HG03135 (cell line): ENCODE results near the gene STK10.
A peak's percentile ranks its signal among the peaks of the same experiment; 100 is the strongest.

Experiments
- ATAC-seq: cut with Tn5 transposase; IDR thresholded peaks from one replicate; pipeline ENCODE4 v1.9.1; 2021; ENCODE audit warnings: mild to moderate bottlenecking, moderate library complexity; ENCODE audit not compliant: unreplicated experiment

Gene STK10

DNA sequence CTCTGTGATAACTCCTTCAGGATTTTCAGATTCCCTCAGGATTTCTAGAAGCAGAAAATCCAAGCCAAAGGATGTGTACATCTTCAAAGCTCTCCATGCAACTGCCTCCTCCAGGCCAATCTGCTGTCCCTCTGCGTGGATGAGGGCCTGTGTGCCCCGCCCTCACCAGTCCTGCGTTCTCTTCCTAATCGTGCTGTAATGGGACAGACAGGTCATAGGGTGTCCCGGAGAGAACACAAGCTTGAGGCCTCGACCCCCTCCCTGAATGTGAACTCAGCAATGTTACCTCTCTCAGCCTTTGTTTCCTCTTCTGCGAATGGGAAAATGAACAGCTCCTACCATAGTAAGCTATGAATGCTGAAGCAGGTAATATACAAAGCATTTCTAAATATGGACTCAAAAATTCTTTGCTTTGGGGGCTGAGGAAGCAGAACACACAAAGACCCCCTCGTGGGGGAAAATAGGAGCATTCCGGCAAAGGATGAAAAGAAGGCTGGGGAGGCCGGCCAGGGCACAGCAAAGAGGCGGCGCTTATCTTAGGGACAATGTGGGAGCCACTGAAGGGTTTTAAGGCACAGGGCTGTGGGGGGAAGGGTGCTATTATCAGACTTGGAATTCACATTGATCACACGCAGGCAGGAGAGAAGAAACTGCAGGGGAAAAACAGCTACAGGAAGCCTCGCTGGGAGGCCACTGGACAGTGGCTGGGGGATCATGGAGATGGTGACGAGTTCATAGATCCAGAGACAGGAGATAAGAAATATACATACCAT lies 124.4 kb downstream of the STK10 start:
- ATAC-seq: no peak

DNA sequence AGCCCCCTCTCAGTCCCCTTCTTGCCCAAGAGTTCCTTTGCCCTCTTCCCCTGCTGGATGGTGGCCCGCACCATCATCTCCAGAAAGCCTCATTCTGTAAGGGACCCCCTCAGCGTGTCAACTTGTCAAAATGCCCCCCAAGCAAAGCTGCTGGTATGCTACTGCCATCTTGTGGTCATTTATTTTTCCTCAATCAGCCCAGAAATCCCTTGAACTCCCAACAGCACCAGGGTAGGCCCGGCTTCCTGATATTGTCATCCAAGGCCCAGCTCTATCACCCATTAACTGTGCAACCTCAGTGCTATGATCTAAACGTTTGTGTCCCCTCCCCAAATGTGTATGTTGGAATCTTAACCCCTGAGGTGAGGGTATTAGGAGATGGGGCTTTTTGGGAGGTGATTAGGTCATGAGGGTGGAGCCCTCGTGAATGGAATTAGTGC lies 128.3 kb downstream of the STK10 start:
- no peak for ATAC-seq

DNA sequence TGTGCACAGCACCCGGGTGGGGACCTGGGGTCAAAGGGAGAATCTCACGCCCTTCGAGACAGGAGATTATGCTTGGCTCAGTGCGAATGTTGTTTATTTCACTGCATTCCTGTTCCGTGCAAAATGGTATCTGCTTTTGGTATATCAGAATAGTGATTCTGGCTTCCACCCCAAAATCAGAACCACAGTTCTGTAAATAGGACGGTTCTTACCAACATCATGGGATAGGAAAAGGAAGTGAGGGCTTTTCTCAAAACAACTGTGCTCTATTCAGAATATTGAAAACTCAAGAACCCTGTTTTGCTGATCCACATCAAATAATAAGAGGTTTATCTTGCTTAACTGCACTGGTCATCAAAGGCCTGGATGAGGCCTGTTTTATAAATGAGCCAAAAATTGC lies 129.9 kb downstream of the STK10 start:
- ATAC-seq: no peak

DNA sequence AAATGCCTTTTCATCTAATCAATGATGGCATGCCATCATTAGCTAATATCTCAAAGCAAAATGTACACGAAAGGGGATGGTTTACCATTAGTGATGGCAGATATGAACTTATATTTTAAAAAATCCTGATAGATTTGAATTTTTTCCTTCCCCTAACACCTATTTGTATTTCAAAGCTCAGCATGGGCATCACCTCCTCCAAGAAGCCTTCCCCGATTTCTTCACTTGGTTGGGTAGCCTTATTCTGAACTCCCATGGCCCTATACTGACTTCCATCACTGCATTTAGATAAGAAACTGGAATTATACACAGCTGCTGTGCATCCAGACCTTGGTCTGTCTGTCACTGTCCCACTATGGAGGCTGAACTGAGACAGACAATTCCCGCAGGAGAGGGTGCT lies 132.0 kb downstream of the STK10 start:
- no peak for ATAC-seq

DNA sequence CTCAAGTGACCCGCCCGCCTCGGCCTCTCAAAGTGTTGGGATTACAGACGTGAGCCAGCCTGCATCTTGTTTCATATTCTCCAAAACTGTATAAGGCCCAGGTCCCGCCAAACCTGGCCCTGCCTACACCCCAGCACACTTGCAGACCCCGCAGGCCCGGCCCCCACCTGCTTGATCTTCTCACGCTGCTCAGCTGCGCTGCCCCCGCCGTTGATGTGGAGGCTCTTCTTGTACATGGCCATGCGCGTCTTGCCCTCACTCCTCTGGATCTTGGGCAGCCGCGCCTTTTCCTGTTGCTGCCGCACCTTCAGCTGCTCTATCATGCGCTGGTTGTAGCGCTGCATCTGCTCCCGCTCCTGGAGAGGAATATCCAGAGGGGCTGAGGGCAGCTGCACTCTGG lies 132.6 kb downstream of the STK10 start:
- ATAC-seq: no peak

DNA sequence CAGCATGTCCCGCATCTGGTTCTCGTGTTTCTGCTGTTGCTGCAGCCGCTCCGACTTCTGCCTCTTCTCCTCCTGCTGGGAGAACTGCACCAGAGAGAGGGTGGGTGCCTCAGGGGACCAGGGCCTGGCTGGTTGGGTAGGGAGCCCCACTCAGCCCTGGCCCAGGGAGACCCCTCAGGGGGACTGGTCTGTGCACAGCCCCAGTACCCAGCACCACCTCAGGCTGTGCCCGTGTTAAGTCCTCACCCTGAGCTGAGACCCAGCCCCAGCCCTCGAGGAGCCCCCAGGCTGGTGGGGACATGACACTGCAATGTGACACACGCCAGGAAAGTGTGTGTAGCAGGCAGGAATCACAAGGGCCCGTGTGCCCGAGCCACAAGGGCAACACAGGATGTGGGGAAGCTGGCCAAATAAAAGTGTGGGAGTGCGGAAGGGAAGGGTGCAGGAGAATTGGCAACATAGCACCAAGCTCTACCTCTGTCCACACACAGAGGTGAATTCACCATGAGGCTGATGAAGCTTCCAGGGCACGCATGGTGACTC lies 133.3 kb downstream of the STK10 start:
- no peak for ATAC-seq

DNA sequence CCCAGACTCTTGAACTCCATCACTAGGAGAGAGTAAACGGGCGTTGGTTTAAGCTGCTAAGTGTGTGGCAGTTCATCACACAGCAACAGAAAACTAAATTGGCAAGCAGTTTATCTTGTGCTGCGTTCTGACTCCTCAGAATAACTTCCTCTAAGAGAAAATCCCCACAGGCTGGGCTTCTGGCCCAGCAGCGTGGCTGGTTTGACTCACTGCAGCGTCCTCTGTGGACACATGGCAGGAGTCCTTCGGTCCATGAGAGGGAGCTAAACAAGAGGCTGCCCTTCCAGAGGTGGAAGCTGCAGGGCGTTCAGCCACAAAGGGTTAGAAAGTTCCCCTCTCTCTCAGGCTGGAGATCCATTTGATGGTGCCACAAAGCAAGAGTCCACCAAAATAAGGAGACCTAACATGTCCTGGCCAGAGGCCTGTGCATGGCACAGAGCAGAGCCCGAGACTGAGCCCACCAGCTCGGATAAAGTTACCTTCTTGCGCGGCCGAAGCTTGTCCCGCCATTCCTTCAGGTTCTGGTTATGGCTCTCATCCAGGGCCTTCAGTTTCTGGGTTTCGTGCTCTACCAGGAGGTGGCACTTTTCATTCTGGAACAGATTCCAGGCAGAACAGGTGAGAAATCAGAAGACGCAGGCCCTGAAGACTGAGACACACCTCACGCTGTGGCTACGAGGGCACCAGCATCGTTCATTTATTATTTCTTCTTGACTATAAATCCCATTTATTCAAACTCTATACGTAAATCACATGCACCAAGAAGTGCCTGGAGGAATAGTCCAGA lies 135.4 kb downstream of the STK10 start:
- ATAC-seq: no peak

DNA sequence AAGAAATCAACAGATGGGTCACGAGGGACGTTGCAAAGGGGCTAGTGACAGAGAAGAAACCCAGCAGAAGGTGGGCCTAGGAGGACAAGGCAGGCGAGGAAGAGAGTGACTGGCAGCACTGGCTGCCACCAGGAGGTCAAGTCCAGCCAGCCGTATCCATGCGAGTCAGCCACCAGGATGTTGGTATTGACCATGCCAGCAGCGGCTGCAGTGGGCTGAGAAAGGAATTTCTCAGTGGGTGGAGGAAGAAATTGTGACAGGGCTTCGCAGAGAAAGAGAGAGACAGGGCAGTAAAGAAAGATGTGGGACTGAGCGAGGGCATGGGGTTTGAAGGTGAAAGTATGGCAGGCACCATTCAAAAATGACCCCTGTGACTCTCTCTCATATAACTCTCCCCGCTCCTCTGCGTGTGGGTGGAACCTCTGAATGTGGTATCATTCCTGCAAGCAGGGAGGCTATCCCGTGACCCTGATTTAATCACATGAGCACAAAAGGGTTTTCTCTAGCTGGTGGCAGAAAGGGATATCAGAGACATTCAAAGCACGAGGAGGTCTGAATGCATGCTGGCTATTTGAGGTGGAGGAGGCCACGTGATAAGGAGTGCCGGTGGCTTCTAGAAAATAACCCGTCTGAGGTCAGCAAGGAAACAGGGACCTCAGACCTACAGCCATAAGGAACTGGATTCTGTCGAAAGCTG lies 136.2 kb downstream of the STK10 start:
- no peak for ATAC-seq

DNA sequence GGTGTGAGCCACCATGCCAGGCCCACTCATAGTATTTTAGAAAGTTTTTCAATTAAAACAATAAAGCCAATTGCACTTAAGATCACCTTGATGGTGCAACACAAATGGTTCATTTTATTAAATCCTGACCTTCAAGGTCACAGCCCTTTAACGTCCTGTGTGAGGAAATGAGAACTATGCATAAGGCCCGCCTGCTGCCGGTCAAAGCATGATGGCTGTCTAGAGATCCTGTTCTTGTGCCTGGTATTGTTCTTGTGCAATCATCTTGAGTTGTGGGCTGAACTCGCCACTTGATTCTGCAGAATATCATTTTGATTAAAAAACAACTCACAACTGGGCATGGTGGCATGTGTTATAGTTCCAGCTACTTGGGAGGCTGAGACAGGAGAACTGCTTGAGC lies 137.9 kb downstream of the STK10 start:
- ATAC-seq: no peak

DNA sequence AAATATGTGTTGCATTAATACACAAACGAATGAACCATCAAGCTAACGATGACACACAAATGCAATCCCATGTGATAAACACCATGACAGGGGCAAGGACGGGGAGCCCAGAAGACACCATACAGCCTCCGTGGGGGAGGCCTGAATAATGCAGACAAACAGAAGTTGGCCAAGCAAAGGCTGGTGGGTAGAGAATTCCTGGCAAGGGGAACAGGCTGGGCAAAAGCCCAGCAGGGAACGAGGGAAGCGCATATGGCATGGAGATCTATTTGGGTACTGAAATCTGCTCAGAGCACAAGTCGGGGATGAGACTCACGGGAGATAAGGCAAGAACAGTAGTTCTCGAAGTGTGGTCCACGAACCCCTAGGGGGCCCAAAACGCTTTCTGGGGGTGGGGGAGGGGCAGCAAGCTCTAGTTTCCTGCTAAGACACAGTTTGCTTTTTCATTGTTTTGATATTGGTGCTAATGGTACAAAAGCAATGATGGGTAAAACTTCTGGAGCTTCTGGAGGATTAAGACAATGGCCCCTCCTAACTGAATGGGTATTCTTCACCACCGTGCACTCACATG lies 138.7 kb downstream of the STK10 start:
- ATAC-seq: no peak

DNA sequence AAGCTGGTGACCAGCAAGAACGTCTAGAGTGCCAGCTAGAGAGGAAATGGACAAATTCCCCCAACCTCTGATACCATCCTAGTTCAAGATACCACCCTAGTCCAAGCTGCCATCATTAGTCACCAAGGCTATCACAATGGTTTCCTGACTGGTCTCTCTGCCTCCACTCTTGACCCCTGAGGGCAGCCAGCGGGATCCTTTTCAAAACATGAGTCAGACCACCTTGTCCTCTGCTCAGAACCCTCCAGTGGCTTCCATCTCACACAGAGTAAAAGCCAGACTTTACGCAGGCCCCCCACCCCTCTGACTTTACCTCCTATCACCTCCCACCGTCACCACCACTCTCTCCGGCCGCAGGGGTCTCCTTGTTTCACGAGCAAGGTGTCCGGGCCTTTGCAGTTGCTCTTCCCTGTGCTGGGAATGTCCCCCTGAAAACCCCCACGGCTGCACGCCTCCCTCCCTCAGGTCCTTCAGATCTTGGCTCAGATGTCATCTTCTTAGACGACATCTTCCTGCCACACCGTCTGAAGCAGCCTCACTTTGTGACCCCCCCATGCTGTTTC lies 139.4 kb downstream of the STK10 start:
- ATAC-seq: no peak

DNA sequence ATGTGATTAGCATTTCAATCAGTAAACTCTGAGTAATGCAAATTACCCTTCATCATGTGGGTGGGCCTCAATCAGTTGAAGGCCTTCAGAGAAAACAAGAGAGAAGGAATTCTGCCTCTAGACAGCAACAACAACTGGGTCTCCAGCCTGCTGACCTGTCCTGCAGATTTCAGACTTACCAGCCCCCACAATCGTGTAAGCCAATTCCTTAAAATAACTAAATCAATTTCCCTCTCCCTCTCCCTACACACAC lies 139.9 kb downstream of the STK10 start:
- ATAC-seq: no peak

DNA sequence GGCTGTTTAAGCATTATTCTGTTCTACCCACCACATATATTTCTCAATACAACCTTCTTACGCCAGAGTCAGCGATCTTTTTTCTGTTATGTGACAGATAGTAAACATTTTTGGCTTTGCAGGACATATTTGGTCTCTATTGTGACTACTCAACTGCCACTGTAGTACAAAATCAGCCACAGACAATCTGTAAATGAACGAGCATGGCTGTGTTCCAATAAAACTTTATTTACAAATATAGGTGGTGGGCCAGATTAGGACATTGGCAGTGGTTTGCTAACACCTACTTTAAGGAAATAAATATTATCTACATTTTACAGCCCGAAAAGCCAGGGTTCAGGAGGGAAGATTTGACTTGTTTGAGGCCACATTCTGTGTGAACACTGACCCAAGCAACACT lies 141.4 kb downstream of the STK10 start:
- no peak for ATAC-seq

DNA sequence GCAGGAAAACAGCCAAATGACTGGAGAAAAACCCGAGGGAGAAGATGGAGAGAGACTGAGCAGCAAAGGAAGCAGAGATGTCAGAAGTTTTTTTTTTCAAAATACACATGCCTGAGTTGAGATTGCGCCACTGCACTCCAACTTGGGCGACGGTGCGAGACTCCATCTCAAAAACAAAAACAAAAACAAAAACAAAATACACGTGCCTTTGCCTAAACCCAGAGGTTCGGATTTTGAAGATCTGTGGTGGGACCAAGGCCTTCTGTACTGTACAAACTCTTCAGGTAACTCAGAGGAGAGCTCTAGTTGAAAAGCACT lies 142.8 kb downstream of the STK10 start:
- no peak for ATAC-seq

DNA sequence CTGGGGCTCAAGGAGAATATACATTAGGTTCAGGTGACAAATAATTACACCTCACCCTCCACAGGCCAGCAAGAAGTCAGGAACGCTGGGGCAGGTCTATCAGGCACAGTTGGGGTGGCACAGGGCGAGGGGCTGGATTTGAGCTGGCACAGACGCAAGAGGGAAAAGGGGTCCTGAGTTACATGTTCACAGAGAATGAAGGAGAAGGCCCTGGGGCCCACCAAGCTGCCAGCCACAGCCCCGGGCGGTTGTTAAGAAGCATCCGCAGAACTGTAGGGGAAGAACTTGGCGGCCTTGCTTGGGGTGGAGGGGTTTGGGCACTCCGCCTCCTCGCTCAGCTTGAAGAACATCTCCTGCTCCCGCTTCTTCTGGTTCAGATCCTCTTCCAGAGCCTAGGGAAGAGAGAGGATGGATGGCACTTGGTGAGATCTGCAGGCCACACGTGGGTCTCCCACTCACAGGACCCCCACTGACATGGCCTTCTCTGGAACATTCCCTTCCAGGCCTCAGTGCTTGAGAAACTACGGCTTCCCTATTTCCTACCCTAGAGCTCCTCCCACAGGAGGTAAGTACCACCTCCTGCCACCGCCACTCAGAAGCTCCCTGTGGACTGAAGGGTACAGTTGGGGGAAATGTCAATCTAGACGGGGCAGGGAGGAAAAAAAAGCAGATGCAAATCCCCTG lies 143.3 kb downstream of the STK10 start:
- no peak for ATAC-seq

DNA sequence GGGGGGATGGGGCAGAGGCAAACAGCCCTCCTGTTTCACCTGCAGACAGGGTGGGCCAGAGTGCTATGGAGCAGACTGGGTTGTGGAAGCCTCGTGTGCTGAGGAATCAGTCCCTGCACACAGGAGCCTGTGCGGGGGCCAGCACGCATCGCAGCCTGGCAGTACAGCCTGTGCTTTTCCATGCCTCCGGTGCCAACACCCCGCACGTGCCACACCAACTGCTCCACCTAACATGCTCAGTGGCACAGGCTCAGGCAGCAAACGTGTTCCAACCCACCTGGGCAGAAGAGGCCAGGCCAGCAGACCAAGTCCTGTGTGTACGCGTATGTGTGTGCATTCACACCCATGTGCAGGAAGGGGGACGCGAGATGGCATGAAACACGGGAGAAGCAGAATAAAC lies 144.2 kb downstream of the STK10 start:
- ATAC-seq: no peak

DNA sequence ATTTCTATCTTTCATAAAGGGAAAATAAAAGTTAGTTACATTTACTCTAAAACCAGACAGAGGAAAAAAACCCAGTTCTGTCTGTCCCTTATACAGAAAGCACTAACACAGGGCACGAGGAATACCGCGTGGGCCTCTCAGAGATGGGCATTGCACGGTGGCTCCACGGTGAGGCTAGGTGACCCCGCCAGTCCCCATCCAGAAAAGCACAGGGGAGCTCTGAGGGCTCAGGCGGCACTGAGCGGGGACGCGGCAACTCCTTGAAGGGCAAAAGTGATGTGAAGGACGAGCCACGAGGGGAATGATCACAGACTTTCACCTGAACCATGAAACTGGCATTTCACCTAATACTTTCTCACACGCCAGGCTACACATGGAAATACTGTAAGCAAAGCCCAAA lies 145.8 kb downstream of the STK10 start:
- ATAC-seq: no peak

DNA sequence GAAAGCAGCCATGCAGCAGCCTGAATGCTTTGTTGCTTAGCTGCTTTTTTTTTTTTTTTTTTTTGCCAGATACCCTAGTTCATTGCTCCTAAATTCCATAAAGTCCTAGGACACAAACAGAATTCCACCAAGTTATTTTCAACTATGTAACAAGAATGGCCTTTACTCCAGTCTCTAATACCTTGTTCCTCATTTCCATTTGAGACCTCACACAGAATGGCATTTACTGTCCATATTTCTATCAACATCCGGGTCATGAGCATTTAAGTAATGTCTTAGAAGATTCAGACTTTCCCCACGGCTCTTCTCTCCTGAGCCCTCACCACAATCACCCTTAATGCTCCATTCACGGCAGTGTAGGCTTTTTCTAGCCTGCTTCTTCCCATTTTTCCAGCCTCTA lies 149.9 kb downstream of the STK10 start:
- no peak for ATAC-seq

DNA sequence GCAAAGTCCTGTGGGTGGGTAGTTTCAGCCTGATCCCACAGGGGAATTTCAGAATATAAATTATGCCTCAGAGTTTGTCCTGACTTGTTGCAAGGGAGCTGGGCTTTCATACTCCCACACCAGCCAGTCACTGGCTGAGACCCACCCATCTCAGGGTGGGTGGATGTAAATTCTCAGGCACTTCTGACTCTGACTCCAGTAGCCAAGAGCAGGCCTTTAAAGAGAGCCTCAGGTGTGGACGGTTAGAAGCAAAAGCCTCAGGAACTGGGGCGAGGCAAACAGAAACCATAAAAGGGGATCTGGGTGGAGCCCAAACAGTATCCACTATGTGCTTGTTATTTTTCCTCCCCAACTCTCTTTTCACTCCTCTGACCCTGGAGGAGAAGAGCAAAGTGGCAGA lies 153.0 kb downstream of the STK10 start:
- ATAC-seq: peak; percentile 47

DNA sequence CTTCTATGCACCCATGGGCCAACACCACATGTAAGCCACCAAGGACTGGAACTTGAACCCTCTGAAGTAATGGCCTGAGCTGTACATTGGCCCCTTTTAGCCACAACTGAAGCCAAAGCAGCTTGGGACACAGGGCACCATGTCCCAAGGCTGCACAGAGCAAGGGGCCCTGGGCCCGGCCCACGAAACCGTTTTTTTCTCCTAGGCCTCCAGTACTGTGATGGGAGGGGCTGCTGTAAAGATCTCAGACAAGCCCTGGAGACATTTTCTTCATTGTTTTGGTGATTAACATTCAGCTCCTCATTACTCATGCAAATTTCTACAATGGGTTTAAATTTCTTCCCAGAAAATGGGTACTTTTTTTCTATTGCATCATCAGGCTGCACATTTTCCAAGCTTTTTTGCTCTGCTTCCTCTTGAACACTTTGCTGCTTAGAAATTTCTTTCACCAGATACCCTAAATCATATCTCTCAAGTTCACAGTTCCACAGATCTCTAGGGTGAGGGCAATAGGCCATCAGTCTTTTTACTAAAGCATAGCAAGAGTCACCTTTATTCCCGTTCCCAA lies 156.0 kb downstream of the STK10 start:
- ATAC-seq: no peak
